ENCODE results near the gene ATM.

The ATM gene

DNA sequence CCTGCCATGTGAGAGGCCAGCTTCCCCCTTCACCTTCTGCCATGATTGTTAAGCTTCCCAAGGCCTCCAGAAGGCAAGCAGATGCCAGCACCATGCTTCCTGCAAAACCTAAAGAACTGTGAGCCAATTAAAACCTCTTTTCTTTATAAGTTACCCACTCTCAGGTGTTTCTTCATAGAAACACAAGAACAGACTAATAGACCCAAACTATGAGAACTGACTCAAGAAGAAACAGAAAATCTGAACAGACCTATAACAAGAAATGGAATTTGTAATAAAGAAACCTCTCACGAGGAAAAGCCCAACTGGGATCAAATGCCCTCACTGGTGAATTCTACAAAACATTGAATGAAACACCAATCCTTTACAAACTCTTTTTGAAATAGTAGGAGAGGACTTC lies 12.4 kb upstream of the ATM start:
- Mint-ChIP-seq H3K9me3 (no peaks in the 10 kb centered on the region), H3K4me3 (peak overlapping the region; percentile 30), H3K27ac (peak overlapping the region; percentile 73), H3K36me3 (peaks cover 100% of the 10 kb centered on the region), H3K4me1 (peaks cover 47% of the 10 kb centered on the region)
- ATAC-seq: peak; percentile 21
- DNase-seq (ENCODE audit: low spot score in 2 of 2): no peak

GRCh38 chr11:108213784-108214183 lies 9.1 kb upstream of the ATM start:
- peaks cover 96% of the 10 kb centered on the region for H3K36me3 Mint-ChIP-seq
- ATAC-seq: no peak
- DNase-seq (ENCODE audit: low spot score in 2 of 2): no peak
- no peaks in the 10 kb centered on the region for H3K9me3 Mint-ChIP-seq
- no peak overlapping the region for H3K4me3 Mint-ChIP-seq
- peaks cover 51% of the 10 kb centered on the region for H3K4me1 Mint-ChIP-seq
- H3K27ac Mint-ChIP-seq: no peak overlapping the region

DNA sequence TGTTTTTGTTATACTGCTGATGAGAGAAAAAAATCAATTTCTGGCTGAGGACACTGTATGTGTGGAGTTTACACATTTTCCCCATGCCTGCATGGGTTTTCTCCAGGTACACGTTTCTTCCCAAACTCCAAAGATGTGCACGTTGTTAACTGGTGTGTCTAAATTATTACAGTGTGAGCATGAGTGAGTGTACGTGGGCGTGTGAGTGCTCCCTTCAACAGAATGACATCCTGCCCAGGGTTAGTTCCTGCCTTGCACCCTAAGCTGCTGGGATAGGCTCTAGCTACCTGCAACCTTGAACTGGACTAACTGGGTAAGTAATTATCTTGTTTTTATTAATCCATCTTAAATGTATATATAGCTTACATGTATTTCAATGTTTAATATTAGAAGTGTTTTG lies 5.9 kb upstream of the ATM start:
- no peak overlapping the region for H3K27ac Mint-ChIP-seq
- ATAC-seq (peak; percentile 76), DNase-seq (ENCODE audit: low spot score in 2 of 2) (no peak)
- H3K36me3 Mint-ChIP-seq: peaks cover 85% of the 10 kb centered on the region
- H3K9me3 Mint-ChIP-seq: no peaks in the 10 kb centered on the region
- H3K4me3 Mint-ChIP-seq: no peak overlapping the region
- peaks cover 55% of the 10 kb centered on the region for H3K4me1 Mint-ChIP-seq

DNA sequence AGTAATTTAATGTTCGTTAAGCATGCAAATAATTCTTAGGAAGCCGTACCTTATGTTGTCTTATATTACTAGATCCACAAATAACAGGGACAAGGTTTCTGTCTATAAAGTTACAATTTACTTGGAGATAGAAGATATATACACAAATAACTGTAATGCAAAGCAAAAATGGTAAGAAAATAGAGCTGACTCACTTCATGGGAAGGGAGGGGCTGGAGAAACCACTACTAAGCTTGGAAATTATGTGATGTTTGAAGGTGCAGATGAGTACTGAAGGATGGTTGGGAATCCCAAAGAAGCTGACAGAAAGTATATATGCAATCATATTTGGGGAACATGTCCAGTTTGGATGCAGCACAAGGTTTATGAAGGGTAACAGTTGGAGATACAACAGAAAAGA lies 4.4 kb upstream of the ATM start:
- no peak for ATAC-seq
- DNase-seq (ENCODE audit: low spot score in 2 of 2): no peak
- H3K27ac Mint-ChIP-seq: no peak overlapping the region
- no peak overlapping the region for H3K4me3 Mint-ChIP-seq
- peaks cover 55% of the 10 kb centered on the region for H3K4me1 Mint-ChIP-seq
- no peaks in the 10 kb centered on the region for H3K9me3 Mint-ChIP-seq
- H3K36me3 Mint-ChIP-seq: peaks cover 70% of the 10 kb centered on the region

DNA sequence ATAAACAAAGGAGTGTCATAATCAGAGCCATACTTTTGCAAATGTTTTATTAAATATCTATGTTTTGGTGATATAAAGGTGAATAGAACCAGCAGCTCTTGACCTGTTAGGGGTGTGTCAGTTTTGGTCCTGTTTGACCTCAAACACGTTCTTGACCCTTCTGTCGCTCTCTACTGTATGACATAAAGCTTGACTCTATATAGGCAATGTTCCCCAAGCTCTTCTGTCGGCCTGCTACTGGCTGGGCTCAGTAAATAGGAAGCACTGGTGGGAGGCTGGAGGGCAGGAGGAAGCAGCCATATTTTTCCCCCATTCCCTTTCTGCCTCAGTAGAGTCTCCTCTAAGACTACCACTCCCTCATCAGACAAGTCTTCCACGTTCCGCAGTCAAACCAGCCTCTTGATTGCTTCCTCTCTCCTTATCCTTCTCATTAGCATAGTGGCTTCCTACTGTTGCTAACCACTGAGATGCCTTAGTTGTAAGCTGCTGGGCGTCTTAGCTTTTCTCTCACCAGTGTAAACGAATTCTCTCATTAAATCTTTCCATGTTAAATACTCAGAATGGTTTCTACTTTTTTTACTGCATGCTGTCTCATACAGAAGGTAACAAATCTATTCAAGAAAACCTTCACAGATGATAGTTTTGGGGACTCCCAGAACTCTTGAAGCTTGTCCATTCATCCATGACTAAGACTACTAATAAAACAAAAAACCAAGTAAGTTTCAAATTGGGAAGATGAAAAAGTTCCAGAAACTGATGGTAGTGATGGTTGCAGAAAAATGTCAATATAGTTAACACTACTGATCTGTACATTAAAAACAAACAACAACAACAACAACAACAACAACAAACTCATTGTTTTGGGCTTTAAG lies 3.7 kb upstream of the ATM start:
- Mint-ChIP-seq H3K4me1 (peaks cover 52% of the 10 kb centered on the region), H3K36me3 (peaks cover 63% of the 10 kb centered on the region), H3K27ac (no peak overlapping the region), H3K4me3 (no peak overlapping the region), H3K9me3 (no peaks in the 10 kb centered on the region)
- no peak for ATAC-seq
- no peak for DNase-seq (ENCODE audit: low spot score in 2 of 2)

GRCh38 chr11:108220721-108221336 lies 2.0 kb upstream of the ATM start:
- DNase-seq (ENCODE audit: low spot score in 2 of 2) (no peak), ATAC-seq (no peak)
- Mint-ChIP-seq H3K27ac (no peak overlapping the region), H3K36me3 (peaks cover 56% of the 10 kb centered on the region), H3K4me1 (peaks cover 47% of the 10 kb centered on the region), H3K9me3 (no peaks in the 10 kb centered on the region), H3K4me3 (no peak overlapping the region)

DNA sequence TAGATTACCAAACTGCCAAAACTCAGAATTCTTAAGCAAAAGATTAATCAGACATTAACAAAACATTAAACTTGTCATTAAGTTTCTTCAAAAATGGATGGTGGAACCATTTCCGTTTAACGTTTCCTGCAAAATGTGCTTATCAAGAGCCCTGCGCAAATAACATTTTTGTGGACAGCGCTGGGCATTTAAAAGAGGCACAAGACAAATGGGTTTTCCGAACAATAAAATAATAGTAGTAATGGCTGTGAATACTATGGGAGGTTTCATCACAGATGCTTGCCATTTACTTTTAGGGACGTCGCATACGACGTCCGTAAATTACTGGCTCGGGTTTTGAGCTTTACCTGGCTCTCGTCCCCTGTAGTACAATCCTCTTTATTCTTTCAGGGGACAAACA lies 1.5 kb upstream of the ATM start:
- no peaks in the 10 kb centered on the region for H3K9me3 Mint-ChIP-seq
- DNase-seq (ENCODE audit: low spot score in 2 of 2): no peak
- H3K27ac Mint-ChIP-seq: no peak overlapping the region
- peaks cover 53% of the 10 kb centered on the region for H3K4me1 Mint-ChIP-seq
- peaks cover 51% of the 10 kb centered on the region for H3K36me3 Mint-ChIP-seq
- no peak for ATAC-seq
- no peak overlapping the region for H3K4me3 Mint-ChIP-seq

GRCh38 chr11:108221911-108222573 lies 825 bp upstream of the ATM start:
- Mint-ChIP-seq H3K4me3 (no peak overlapping the region), H3K36me3 (peaks cover 44% of the 10 kb centered on the region), H3K4me1 (peaks cover 55% of the 10 kb centered on the region), H3K9me3 (no peaks in the 10 kb centered on the region), H3K27ac (no peak overlapping the region)
- DNase-seq (ENCODE audit: low spot score in 2 of 2) (no peak), ATAC-seq (no peak)

GRCh38 chr11:108223348-108224149 lies 682 bp downstream of the ATM start:
- peaks cover 52% of the 10 kb centered on the region for H3K4me1 Mint-ChIP-seq
- ATAC-seq: peak; percentile 65
- H3K9me3 Mint-ChIP-seq: no peaks in the 10 kb centered on the region
- DNase-seq (ENCODE audit: low spot score in 2 of 2): peak in 1 of 2 donors; percentile 76
- H3K27ac Mint-ChIP-seq: no peak overlapping the region
- no peak overlapping the region for H3K4me3 Mint-ChIP-seq
- peaks cover 43% of the 10 kb centered on the region for H3K36me3 Mint-ChIP-seq

DNA sequence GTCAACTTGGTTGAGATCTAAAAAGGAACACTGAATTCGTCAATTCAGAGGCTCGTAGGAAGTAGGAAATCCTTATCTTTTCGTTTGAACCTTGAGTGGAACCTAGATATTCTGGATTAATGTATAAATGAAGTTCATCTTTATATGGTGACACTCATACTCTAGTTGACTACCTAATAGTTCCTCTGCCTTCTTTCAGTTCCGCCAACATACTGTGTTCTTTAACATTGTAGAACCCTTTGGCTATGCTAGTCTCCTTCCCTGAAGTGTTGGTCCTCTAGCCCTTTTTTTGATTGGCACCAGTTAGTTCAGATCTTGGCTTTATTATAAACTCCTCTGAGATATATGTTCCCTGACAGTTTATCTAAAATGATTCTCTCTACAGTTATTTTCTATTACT lies 1.5 kb downstream of the ATM start:
- ATAC-seq (no peak), DNase-seq (ENCODE audit: low spot score in 2 of 2) (no peak)
- Mint-ChIP-seq H3K27ac (no peak overlapping the region), H3K4me3 (no peak overlapping the region), H3K36me3 (peaks cover 43% of the 10 kb centered on the region), H3K4me1 (peaks cover 48% of the 10 kb centered on the region), H3K9me3 (no peaks in the 10 kb centered on the region)

- DNase-seq (ENCODE audit: low spot score in 2 of 2) (peak in 1 of 2 donors; percentile 66), ATAC-seq (no peak)
- H3K27ac Mint-ChIP-seq: no peak overlapping the region
- H3K4me3 Mint-ChIP-seq: no peak overlapping the region
- peaks cover 48% of the 10 kb centered on the region for H3K4me1 Mint-ChIP-seq
- H3K9me3 Mint-ChIP-seq: no peaks in the 10 kb centered on the region
- H3K36me3 Mint-ChIP-seq: peaks cover 43% of the 10 kb centered on the region
These were observed 2.3 kb downstream of the ATM start for GRCh38 chr11:108224911-108225786.

DNA sequence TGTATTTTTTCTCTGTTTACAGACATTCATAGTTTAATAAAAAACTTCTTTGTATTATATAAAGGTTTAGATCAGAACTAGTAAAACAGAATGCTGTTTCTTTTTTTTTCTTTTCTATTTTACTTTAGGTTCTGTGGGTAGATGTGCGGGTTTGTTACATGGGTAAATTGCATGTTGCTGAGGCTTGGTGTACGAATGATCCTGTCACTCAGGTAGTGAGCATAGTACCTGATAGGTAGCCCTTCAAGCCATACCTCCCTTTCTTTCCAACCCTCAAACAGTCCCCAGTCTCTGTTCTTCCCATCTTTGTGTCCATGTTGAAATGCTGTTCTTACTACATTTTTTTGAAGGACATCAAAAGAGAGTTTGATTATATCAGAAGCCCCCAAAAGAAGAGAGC lies 3.2 kb downstream of the ATM start:
- Mint-ChIP-seq H3K9me3 (no peaks in the 10 kb centered on the region), H3K36me3 (peaks cover 44% of the 10 kb centered on the region), H3K4me1 (peaks cover 42% of the 10 kb centered on the region), H3K4me3 (no peak overlapping the region), H3K27ac (no peak overlapping the region)
- ATAC-seq (no peak), DNase-seq (ENCODE audit: low spot score in 2 of 2) (no peak)

DNA sequence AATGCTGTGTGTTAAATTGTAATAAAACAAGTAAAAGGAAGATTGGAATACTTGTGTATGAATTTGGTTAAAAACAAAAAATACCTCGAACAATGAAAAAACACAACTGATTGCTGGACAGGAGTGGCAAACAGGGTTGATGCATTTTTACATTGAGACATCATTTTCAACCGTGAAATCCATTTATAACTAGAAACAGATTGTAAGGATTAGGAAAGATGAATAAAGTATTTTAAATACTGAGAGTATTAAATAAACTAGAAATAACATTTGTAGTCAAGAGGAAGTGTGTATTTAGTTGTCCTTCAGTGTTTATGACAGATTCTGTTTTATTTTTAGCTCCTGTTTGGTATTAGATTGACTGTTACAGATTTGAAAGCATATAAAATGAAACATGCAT lies 5.4 kb downstream of the ATM start:
- Mint-ChIP-seq H3K27ac (peak overlapping the region; percentile 85), H3K4me1 (peaks cover 52% of the 10 kb centered on the region), H3K9me3 (no peaks in the 10 kb centered on the region), H3K36me3 (peaks cover 66% of the 10 kb centered on the region), H3K4me3 (no peak overlapping the region)
- no peak for DNase-seq (ENCODE audit: low spot score in 2 of 2)
- ATAC-seq: no peak

GRCh38 chr11:108233277-108233945 lies 10.5 kb downstream of the ATM start:
- ATAC-seq: no peak
- no peak overlapping the region for H3K4me3 Mint-ChIP-seq
- H3K4me1 Mint-ChIP-seq: peaks cover 53% of the 10 kb centered on the region
- peaks cover 66% of the 10 kb centered on the region for H3K36me3 Mint-ChIP-seq
- no peaks in the 10 kb centered on the region for H3K9me3 Mint-ChIP-seq
- no peak overlapping the region for H3K27ac Mint-ChIP-seq
- DNase-seq (ENCODE audit: low spot score in 2 of 2): no peak

All from stimulated activated effector memory CD8-positive, alpha-beta T cell treated with anti-CD3 and anti-CD28 coated beads, Interleukin-12 subunit alpha, Interleukin-12 subunit beta, amount 100 ng/mL, for 72 hours (primary cell).